Lower leg skin (tissue), 4 donors: Measurements from ENCODE around the gene NEK4. TPM values are rescaled to one million over a fixed set of nuclear protein-coding genes. Genes with fewer than 3 reads are reported as not detected.

ENCODE experiments used
- DNase-seq, 2 donors: peaks; one replicate each; pipeline ENCODE4 v3.0.0-alpha.2; 2019; ENCODE audit warnings: low spot score in 2 of 2
- H3K4me3 ChIP-seq: fragments of 200-600 bp; sonication (generic); 2 replicates; pipeline ENCODE4 v1.5.1; 2017; ENCODE audit warnings: mild to moderate bottlenecking, low read depth; ENCODE audit not compliant: poor library complexity, severe bottlenecking
- POLR2A ChIP-seq, 2 donors: fragments of 450-650 bp; IDR thresholded peaks; one replicate each; pipeline ENCODE4 v1.6.1; 2016 to 2017; ENCODE audit warnings: antibody characterized with exemption in 2 of 2, mild to moderate bottlenecking in 1 of 2, moderate library complexity in 1 of 2
- WGBS, 2 donors: methylation state at CpG; one replicate each; pipeline ENCODE4 v1.1.5; 2018; 5-methylcytosine and 5-hydroxymethylcytosine counted together
- intact Hi-C: fragments of 100-400 bp; cut with DNase I; formaldehyde crosslinking; loops from one replicate; pipeline ENCODE4 v1.15.0; 2023; ENCODE audit warnings: low total_unique reads
- total RNA-seq, 4 donors: library from RNA; depleted of rRNA; stranded (reverse); fragments of >200 nt; gene quantifications; one replicate each; pipeline ENCODE4 v1.1.0, GENCODE V29; 2016
- TF ChIP-seq, protein P1 (sequence below), 3 donors: fragments of 450-650 bp; IDR thresholded peaks; one replicate each; pipeline ENCODE4 v1.5.1; 2016; ENCODE audit warnings: antibody characterized with exemption in 3 of 3, mild to moderate bottlenecking in 3 of 3, moderate library complexity in 2 of 3

NEK4 gene
- total RNA-seq, 4 donors from 2014 or later = 9.2 to 15.9 (median 12.7) TPM

DNA sequence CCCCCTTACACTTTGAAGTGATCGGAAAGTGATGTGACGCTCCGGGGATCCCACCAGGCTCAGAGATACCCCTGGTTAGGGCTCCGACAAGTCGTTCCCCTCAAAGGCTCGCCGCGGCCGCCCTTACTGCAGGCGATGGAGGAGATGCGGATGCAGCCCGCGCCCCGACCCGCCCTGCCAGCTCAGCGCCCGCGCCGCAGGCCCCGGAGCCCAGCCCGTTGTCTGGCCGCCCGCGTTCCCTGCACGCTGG is 65.4 kb downstream of the NEK4 start:
- DNase-seq = no peak

DNA sequence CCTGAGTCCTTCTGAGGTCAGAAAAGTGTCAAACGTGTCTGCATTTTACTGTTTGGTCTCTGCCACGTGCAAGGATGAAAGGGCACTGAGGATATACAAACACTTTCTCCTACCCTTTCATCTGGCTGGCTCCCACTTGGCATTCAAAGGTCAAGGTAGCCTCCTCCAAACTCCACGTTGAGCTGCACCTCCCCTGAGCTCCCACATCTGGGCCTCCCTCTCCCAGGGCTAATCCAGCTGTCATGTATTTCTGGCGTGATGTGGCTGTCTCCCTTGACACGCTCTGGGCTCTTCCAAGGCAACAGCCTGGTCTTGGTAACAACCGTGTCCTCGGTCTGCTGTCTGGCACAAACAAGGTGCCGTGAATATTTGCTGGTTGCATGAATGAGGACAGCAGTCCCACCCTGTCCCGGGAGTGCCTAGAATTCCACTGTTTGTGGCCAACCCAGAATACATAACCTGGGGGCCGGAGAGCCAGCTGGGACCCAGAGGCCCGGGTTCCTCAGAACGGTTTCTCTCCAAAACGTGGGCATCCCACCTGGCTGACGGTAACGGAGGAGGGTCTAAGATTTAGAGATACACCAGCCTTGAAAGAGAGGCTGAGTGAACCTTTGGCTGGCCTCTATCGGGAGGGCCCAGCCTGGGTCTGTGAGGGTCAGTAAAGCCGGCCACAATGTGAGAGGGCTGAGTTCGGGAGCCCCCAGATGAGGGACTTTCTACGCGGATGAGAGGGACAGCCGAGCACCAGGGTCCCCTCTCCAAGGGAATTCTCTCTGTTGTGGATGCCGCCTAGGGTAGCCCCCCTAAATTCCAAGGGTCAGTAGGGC is 65.9 kb downstream of the NEK4 start:
- H3K4me3 ChIP-seq = peak overlapping the region; percentile 63
- DNase-seq = peak in 1 of 2 donors; percentile 25
- intact Hi-C loops = no loop called here
- WGBS, 2 donors = 0 to 1% methylated on average over 15 to 22 of the region's 22 CpGs
- TF ChIP-seq, protein P1, sequence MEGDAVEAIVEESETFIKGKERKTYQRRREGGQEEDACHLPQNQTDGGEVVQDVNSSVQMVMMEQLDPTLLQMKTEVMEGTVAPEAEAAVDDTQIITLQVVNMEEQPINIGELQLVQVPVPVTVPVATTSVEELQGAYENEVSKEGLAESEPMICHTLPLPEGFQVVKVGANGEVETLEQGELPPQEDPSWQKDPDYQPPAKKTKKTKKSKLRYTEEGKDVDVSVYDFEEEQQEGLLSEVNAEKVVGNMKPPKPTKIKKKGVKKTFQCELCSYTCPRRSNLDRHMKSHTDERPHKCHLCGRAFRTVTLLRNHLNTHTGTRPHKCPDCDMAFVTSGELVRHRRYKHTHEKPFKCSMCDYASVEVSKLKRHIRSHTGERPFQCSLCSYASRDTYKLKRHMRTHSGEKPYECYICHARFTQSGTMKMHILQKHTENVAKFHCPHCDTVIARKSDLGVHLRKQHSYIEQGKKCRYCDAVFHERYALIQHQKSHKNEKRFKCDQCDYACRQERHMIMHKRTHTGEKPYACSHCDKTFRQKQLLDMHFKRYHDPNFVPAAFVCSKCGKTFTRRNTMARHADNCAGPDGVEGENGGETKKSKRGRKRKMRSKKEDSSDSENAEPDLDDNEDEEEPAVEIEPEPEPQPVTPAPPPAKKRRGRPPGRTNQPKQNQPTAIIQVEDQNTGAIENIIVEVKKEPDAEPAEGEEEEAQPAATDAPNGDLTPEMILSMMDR (IDR thresholded peaks at IDR 0.05) = no peak
- no peak for TF ChIP-seq POLR2A (IDR thresholded peaks at IDR 0.05)

More for the DNA sequence above, 65.4 kb downstream of the NEK4 start:
- TF ChIP-seq, protein P1 (IDR thresholded peaks at IDR 0.05) = no peak
- TF ChIP-seq POLR2A (IDR thresholded peaks at IDR 0.05) = no peak
- intact Hi-C loops = no loop called here
- WGBS, 2 donors = 0 to 1% methylated on average over 7 to 15 of the region's 25 CpGs
- peak overlapping the region; percentile 63 for H3K4me3 ChIP-seq

DNA sequence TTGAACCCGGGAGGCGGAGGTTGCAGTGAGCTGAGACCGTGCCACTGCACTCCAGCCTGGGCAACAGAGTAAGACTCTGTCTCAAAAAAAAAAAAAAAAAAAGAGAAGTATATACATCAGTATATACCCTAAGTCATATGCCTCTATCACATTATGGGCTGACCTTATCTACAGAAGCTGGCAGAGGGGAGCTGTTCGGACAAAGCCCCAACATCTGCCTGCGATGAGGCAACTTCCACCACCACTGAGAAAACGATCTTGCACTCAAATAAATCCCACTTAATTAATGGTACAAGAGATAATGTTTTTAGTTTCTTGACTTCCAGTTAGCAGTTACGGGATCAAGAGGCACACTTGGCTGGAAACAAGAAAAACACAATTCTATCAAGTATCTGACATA is 67.4 kb downstream of the NEK4 start:
- intact Hi-C loops = no loop called here
- 86 to 88% methylated on average over 7 of the region's 7 CpGs for WGBS, 2 donors
- no peak for DNase-seq
- TF ChIP-seq POLR2A (IDR thresholded peaks at IDR 0.05) = no peak
- no peak overlapping the region for H3K4me3 ChIP-seq

DNA sequence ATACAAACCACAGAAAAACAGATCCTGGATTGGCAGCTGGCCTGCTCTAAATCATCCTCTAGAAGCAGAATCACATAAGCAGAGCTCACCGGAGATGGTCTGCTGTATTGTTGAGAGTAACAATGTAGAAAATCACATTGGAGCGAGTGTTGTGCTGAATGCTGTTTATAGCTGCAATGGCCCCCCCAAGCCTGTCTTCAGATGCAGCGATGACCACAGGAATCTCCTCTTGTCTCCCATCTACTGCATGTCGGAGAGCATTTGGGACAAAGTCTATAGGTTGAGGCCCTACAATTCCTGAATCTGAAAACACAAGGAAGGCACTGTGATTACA is 73.1 kb downstream of the NEK4 start:
- H3K4me3 ChIP-seq = no peak overlapping the region
- intact Hi-C loops = no loop called here
- WGBS, 2 donors = 94 to 95% methylated on average over 4 of the region's 4 CpGs
- DNase-seq = no peak
- no peak for TF ChIP-seq POLR2A (IDR thresholded peaks at IDR 0.05)
- TF ChIP-seq, protein P1 (IDR thresholded peaks at IDR 0.05) = no peak

DNA sequence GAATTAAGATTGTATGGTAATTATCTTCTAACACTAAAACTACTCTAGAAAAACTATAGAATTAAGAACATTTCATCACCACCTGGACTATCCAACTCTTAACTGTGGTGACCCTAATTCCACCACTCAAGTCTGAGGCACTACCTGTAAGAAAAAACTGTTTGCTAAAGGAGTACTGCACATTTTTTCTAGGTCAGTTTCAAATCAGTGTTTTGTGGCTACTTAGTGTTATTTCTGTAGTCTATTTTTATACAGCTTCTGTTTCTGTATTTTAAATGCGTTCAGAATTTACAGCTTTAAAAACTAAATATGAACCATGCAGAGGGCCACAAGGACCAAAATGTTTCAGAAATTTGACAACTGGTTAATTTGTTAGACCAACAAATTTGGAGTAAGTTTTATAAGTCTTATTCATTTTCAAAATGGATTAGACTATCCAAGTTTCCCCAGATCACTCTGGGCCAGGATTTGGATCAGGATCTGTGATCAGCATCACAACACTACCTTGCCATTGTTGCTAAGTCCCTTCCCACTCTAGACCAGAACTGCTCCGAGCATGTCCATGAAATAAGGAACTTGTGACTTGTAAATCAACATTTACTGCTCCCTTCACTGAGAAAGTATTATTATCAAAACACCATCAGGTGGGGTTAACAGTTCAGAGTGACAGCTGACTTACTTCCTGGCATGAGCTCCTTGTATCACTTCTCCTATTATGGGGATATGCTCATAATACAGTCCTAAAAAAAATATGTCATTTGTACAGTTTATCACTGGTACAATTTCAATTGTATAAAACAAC is 73.7 kb downstream of the NEK4 start:
- intact Hi-C loops = no loop called here
- no peak for DNase-seq
- 68 to 81% methylated on average over 2 of the region's 2 CpGs for WGBS, 2 donors
- no peak for TF ChIP-seq POLR2A (IDR thresholded peaks at IDR 0.05)
- TF ChIP-seq, protein P1 (IDR thresholded peaks at IDR 0.05) = no peak
- H3K4me3 ChIP-seq = no peak overlapping the region

DNA sequence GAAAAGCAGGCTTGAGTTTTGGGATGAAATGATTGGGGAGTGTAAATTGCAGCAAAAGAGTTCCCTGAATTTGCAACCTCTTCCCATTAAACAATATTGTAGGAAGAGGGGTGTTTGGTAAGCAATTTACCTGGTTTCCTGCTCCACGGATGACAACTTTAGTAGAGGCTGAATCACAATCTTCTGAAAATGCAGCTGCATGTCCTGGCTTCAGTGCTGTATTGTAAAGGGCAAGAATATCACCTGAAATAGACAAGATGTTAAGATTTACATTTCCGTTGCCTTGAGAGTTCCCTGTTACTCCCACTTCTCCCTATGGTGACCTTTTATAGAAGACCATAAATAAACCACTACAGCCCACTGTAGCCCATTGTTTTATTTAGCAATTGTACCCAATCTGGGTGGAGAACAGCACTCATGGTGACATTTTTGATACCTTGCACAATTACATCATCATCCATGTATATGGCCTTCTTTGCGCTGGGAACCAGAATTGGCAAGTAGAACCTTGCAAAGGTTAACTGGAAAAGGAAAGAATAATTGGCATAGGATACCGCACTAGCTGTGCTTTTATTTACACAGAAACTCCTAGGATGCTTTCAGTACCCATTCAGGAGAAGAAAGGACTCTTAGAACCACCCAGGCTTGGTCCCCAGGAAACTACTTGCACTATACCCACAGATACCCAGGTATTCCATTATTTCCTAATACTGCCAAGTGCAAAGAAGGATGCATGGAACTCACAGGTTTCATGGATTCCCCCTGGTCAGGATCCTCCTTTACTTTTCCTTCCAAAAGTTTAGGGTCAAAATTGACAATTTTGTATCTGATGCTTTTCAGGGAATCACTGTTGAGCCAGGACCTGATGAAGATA is 74.7 kb downstream of the NEK4 start:
- no peak for DNase-seq
- no peak overlapping the region for H3K4me3 ChIP-seq
- 83 to 84% methylated on average over 4 of the region's 4 CpGs for WGBS, 2 donors
- intact Hi-C loops = no loop called here
- no peak for TF ChIP-seq POLR2A (IDR thresholded peaks at IDR 0.05)
- TF ChIP-seq, protein P1 (IDR thresholded peaks at IDR 0.05) = no peak
